ENCODE data around the gene HSBP1. TPM values are rescaled to one million over a fixed set of nuclear protein-coding genes. Genes with fewer than 3 reads are reported as not detected.

Gene HSBP1
- total RNA-seq, 1 experiment from 2014 or later: 197 TPM

DNA sequence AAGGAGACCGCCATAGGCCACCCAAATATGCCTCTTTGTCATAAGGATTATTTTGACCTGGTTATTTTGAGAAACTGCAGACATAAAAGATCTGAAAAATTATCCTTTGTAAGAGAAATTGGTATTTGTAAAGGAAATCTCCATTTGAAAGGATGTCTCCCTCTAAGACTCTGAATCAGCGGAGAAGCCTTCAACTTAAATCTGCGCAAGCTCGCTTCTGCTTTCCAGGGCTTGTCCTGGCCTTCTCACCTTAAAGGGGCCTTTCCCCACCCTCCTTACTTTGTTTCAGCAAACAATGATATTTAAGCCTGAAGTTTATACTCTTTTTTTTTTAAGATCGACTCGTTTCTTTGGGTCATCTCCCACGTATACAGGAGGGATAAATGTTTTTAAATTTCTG, 34.5 kb downstream of the HSBP1 start:
- DNase-seq (ENCODE audit: low spot score) (no peak), ATAC-seq (0 out of 2 replicates have a peak, but pooled peaks have one; percentile 9)
- Mint-ChIP-seq H3K4me1 (peaks cover 75% of the 10 kb centered on the region), H3K36me3 (no peaks in the 10 kb centered on the region), H3K27me3 (ENCODE audit: low read depth) (no peaks in the 10 kb centered on the region), H3K4me3 (no peak overlapping the region), H3K9me3 (peaks cover 5% of the 10 kb centered on the region; the same call in 1 of the 2 replicates), H3K27ac (peak overlapping the region; percentile 97)
- TF ChIP-seq PREB (CRISPR knock-in tag; IDR thresholded peaks at IDR 0.05; ENCODE audit: borderline replicate concordance) (no peak), IRF2 (CRISPR knock-in tag; IDR thresholded peaks at IDR 0.05; ENCODE audit: borderline replicate concordance, low read depth) (no peak), STAT6 (CRISPR knock-in tag; conservative IDR thresholded peaks at IDR 0.05; ENCODE audit: low read depth) (no peak), TP53 (CRISPR knock-in tag; IDR thresholded peaks at IDR 0.05) (no peak), ZMAT4 (CRISPR knock-in tag; IDR thresholded peaks at IDR 0.05) (no peak), GRHL2 (CRISPR knock-in tag; IDR thresholded peaks at IDR 0.05; ENCODE audit: insufficient replicate concordance, severe bottlenecking) (no peak), MXD4 (CRISPR knock-in tag; IDR thresholded peaks at IDR 0.05; ENCODE audit: borderline replicate concordance) (no peak), ZNF121 (CRISPR knock-in tag; IDR thresholded peaks at IDR 0.05) (no peak)
- ChIA-PET CTCF (interaction anchor here (1.0 to 2.0 kb wide), 4 partner anchors 15 to 442 kb away, joined by 3 to 7 read pairs (median 4); no protein-coding TSS in a partner anchor), POLR2A (interaction anchor here (0.6 kb wide), 2 partner anchors 160 to 193 kb away, joined by 3 read pairs; no protein-coding TSS in a partner anchor)

- no peak overlapping the region; the same call in 1 of the 2 replicates for H3K4me3 Mint-ChIP-seq
- H3K36me3 Mint-ChIP-seq: no peaks in the 10 kb centered on the region
- TF ChIP-seq NR1H2 (CRISPR knock-in tag; IDR thresholded peaks at IDR 0.05): no peak
- no peak for TF ChIP-seq HMGA2 (CRISPR knock-in tag; IDR thresholded peaks at IDR 0.05)
- TF ChIP-seq, protein P1, sequence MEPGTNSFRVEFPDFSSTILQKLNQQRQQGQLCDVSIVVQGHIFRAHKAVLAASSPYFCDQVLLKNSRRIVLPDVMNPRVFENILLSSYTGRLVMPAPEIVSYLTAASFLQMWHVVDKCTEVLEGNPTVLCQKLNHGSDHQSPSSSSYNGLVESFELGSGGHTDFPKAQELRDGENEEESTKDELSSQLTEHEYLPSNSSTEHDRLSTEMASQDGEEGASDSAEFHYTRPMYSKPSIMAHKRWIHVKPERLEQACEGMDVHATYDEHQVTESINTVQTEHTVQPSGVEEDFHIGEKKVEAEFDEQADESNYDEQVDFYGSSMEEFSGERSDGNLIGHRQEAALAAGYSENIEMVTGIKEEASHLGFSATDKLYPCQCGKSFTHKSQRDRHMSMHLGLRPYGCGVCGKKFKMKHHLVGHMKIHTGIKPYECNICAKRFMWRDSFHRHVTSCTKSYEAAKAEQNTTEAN (CRISPR knock-in tag; IDR thresholded peaks at IDR 0.05): no peak
- no peak for TF ChIP-seq ZNF121 (CRISPR knock-in tag; IDR thresholded peaks at IDR 0.05)
- TF ChIP-seq NFATC4 (CRISPR knock-in tag; IDR thresholded peaks at IDR 0.05): no peak
- no peak for TF ChIP-seq USF1 (CRISPR knock-in tag; IDR thresholded peaks at IDR 0.05)
- no peak for TF ChIP-seq SMAD3 (CRISPR knock-in tag; IDR thresholded peaks at IDR 0.05; ENCODE audit: borderline replicate concordance)
- TF ChIP-seq, protein P2, sequence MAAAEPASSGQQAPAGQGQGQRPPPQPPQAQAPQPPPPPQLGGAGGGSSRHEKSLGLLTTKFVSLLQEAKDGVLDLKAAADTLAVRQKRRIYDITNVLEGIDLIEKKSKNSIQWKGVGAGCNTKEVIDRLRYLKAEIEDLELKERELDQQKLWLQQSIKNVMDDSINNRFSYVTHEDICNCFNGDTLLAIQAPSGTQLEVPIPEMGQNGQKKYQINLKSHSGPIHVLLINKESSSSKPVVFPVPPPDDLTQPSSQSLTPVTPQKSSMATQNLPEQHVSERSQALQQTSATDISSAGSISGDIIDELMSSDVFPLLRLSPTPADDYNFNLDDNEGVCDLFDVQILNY (CRISPR knock-in tag; IDR thresholded peaks at IDR 0.05): no peak
- no peaks in the 10 kb centered on the region for H3K9me3 Mint-ChIP-seq
- ChIA-PET CTCF (interaction anchor here (1.0 to 2.0 kb wide), 6 partner anchors 16 to 443 kb away, joined by 3 to 7 read pairs (median 3); no protein-coding TSS in a partner anchor), POLR2A (no interaction called here)
- no peaks in the 10 kb centered on the region for H3K27me3 Mint-ChIP-seq (ENCODE audit: low read depth)
- H3K4me1 Mint-ChIP-seq: peaks cover 75% of the 10 kb centered on the region
- ATAC-seq: no peak
- H3K27ac Mint-ChIP-seq: peak overlapping the region; percentile 97
- no peak for DNase-seq (ENCODE audit: low spot score)
These were observed 35.2 kb downstream of the HSBP1 start for GRCh38 chr16:83842756-83843507.

All from WTC11 (cell line).